Measurements from ENCODE around the gene TRMT10C. TPM values are rescaled to one million over a fixed set of nuclear protein-coding genes. Genes with fewer than 3 reads are reported as not detected.

The TRMT10C gene
- total RNA-seq, 1 donor = 32.5 TPM

GRCh38 chr3:101521211-101521701, 40.4 kb upstream of the TRMT10C start:
- TF ChIP-seq CTCF (IDR thresholded peaks at IDR 0.05; ENCODE audit: insufficient read depth, low read length) = no peak
- no peak overlapping the region for H3K4me3 ChIP-seq (ENCODE audit: low read depth, low read length)
- no peak for DNase-seq (ENCODE audit: low read depth)

DNA sequence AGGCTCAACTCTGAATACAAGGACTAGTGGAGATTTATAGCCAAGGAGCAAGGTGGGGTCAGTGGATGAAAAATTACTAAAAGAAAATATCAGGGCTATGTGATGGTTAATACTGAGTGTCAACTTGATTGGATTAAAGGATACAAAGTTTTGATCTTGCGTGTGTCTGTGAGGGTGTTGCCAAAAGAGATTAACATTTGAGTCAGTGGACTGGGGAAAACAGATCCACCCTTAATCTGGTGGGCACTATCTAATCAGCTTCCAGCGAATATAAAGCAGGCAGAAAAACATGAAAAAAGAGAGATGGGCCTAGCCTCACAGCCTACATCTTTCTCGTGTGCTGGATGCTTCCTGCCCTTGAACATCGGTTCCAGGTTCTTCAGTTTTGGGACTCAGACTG, 34.2 kb upstream of the TRMT10C start:
- no peak overlapping the region for H3K4me3 ChIP-seq (ENCODE audit: low read depth, low read length)
- DNase-seq (ENCODE audit: low read depth) = no peak
- TF ChIP-seq CTCF (IDR thresholded peaks at IDR 0.05; ENCODE audit: insufficient read depth, low read length) = no peak

GRCh38 chr3:101527906-101528305, 33.8 kb upstream of the TRMT10C start:
- H3K4me3 ChIP-seq (ENCODE audit: low read depth, low read length) = no peak overlapping the region
- no peak for TF ChIP-seq CTCF (IDR thresholded peaks at IDR 0.05; ENCODE audit: insufficient read depth, low read length)
- no peak for DNase-seq (ENCODE audit: low read depth)

DNA sequence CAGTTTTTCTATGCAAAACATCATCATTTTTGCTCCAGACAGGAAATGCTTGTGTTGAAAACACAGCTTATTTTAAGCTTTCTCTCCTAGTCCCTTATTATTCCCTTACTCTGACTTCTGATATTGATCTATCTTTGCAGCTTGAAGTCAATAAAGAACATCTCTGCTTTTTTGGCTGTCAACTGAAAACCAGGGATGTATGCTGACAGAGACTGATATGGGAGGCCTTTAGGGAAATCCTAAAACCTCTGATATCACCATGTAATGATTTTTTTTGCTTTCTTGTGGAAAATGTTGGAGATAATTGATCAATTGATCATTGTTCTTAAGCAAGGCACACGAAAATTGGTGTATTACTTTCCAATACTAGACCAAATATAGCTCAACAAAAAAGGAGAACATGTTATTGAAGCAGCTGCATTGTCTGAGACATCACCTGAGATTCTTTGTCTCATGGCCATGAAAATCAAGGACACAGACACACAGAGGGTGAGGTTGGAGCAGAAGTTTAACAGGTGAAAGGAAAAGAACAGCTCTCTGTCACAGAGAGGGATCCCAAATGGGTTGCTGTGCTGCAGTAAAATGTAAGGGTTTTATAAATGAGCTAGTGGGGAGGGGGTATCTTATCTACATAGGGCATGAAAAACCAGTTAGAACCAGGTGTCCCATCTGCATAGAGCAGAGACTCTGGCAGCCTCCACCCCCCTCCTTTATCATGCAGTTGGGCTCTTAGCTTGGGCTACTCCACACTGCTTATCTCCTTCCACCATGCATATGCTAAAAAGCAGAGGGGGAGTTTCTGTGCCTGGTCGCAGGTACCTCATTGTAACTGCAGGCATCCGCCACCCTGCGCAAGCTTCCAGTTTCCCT, 31.6 kb upstream of the TRMT10C start:
- TF ChIP-seq CTCF (IDR thresholded peaks at IDR 0.05; ENCODE audit: insufficient read depth, low read length) = no peak
- DNase-seq (ENCODE audit: low read depth) = no peak

GRCh38 chr3:101530686-101531047, 31.0 kb upstream of the TRMT10C start:
- no peak for DNase-seq (ENCODE audit: low read depth)
- no peak overlapping the region for H3K4me3 ChIP-seq (ENCODE audit: low read depth, low read length)
- no peak for TF ChIP-seq CTCF (IDR thresholded peaks at IDR 0.05; ENCODE audit: insufficient read depth, low read length)

More for the DNA sequence above, 31.6 kb upstream of the TRMT10C start:
- H3K4me3 ChIP-seq (ENCODE audit: low read depth, low read length) = no peak overlapping the region

- TF ChIP-seq CTCF (IDR thresholded peaks at IDR 0.05; ENCODE audit: insufficient read depth, low read length) = no peak
- DNase-seq (ENCODE audit: low read depth) = no peak
- H3K4me3 ChIP-seq (ENCODE audit: low read depth, low read length) = no peak overlapping the region
Measured at GRCh38 chr3:101531473-101532086, 30.1 kb upstream of the TRMT10C start.

Data from fibroblast of the aortic adventitia (primary cell).